GM20431 (cell line): ENCODE measurements around the gene APBA2.

Source experiments
- in situ Hi-C: fragments of 300-500 bp; cut with MseI, MboI; formaldehyde crosslinking; loops from one replicate; pipeline ENCODE4 v1.15.0; 2020; ENCODE audit warnings: low sequenced_read_pairs; ENCODE audit not compliant: unreplicated experiment

The APBA2 gene

GRCh38 chr15:29134641-29135308, 249.0 kb downstream of the APBA2 start:
- in situ Hi-C loops, result no loop called here

- in situ Hi-C loops, result no loop called here
These were observed 249.5 kb downstream of the APBA2 start for GRCh38 chr15:29135309-29135657.

DNA sequence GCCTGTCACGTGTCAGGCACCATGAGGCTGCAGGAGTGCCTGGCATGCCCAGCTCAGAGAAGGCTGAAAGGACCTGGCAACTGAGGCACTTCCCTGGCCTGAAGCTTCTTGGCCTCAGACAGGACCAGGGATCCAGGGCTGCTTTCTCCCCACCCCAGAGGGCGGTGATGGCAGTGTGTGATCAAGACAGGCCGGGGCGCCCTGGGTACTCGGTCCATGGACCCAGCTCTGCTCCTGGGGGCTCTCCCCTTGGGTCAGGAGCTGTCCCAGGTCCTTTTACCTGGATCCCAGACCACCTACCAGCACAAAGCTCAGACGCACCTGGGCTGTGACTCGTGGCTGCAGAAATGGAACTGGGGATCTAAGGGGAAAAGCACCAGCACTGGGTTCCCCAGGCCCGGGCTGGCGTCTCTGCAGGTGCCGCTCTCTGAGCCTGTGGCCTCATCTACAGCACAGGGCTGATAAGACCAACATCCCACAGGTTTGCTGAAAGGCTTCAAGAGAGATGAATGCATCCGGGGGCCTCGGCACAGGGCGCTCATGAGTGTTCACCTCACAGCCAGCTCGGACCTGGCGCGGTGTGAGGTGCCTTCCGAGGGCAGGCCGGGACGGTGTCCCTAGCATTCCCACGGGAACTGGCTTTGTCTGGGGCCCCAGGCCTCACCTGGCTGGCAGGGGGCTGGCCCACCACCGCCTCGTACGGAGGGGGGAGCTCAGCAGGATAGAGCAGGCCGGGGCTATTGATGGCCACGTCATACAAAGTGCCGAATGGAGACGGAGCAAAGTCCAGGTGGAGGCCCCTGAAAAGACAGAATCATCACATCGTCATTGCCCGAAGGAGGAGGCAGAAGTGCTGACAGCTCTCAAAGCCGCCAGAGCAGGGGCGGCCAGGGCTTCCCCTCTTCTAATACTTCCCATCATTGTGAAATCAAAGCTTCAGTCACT, 250.2 kb downstream of the APBA2 start:
- in situ Hi-C loops, result no loop called here

DNA sequence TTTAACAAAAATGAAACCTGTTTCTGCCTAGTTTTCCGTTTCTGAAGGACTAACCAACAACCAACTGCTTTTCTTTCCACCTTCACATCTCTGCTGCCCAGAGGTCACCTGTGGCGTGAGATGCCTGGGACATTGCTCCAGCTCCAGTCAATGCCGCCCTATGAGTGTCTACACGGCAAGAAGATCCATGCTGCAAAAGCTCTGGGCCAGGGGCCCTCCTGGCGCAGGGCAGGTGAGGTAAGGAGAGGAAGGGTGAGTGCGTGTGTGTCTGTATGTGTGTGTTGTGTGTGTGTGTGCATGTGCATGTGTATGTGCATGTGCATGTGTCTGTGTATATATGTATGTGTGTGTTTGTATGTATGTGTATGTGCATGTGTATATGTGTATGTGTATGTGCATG, 252.5 kb downstream of the APBA2 start:
- in situ Hi-C loops, result no loop called here

GRCh38 chr15:29139072-29139471, 253.3 kb downstream of the APBA2 start:
- in situ Hi-C loops, result no loop called here

DNA sequence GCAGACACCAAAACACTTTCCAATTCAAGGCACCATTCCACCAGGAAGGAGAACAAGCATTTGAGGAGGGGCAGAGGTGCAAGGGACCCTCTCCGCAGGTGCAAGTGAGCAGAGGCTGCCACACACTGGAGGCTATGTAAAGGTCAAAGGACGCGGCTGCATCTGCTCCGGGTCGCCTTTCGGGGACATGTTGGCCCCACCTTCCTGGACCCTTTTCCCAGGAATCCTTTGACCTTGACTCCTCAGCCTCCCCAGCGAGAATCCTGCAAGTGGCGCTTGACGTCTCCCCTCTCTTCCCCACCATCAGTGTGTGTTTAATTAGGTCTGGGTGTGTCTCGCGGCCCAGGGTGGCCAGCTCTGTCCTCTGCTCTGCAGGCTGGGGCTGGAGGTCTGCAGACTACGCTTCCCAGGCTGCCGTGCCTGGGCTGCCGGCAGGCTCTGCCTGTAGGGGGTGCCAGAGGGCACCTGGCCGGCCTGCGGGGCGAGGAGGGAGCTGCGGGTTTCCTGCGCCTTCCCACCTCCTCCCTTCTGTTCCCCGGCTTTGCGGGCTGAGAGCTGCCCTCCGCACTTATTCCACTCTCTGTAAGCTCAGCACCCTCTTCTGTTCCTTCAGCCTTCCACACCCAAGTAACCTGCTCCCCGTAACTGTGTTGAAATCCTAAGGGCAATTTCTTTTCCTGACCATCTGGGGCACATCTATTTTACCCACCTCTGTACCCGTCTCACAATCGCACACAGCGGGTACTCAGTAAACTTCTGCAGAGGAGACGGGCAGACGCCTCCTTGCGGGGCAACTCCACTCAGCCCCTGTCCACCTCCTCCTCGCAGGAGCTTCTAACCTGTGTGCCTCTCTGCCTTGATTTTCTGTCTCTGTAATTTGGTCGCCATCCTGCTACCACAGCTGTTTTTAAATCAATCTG, 254.0 kb downstream of the APBA2 start:
- in situ Hi-C loops, result no loop called here

DNA sequence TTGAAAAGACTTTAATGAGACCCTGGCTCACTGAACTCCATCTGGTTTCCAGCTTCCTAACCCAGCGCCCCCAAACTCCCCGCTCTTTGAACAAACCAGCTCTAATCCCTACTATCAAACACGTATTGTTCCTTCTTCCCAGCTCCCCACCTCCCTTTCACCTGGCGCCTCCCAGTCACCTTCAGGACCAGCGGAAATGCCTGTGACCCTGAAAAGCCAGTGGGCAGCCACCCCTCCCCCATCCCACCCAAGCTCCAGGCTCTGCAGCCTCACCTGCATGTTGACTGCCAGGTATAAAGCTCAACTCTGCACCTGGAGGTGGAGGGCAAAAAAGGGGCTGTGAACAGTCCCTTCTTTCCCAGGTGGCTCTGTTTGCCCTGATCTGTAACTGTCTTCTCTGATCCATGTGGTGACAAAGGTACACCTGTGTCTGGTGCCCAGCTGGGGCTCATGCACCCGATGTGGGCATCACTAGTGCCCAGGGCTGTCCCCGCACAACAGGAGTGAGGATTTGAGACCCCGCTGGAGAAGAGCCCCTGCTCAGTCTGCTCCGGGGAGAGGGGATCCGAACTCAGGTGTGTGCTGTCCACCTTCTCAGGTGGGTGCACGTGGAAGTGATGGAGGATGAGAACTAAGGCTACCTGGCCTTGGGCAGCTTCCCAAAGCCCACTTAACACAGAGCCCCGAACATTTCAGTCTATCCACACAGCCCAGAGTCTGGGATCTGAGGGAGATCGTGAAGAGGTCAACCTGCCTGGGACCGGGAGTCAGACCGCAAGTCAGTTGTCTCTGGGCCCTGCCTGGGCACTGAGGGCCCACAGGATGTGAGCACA, 254.9 kb downstream of the APBA2 start:
- in situ Hi-C loops, result no loop called here

GRCh38 chr15:29141308-29142128, 255.7 kb downstream of the APBA2 start:
- in situ Hi-C loops, result no loop called here

DNA sequence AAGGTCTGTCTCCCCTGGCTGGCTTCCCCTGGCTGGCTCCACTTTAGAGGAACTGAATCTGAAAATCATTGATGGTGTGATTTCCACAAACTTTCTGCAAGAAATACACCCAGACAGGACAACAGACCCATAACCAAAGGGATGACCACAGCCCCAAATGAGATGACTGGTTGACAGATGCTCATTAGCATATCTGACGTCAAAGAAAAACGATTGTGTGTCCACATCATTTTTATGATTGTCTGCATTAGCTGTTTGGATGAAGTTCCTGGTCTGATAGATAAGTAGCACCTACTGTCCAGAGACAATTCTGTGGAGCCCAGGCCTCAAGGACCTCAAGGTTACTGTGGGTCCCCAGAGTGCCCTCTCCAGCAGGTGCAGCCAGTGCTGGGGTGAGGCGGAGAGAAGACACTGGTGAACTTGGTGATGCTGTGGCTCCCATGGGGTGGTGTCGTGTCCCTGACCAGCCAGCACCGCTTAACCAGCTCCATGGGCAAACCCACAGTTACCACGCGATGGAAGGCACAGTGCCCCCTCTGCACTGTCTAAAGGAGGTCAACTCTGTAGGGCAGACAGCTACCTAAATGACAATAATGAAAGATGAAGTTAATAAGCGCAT, 256.5 kb downstream of the APBA2 start:
- in situ Hi-C loops, result no loop called here

DNA sequence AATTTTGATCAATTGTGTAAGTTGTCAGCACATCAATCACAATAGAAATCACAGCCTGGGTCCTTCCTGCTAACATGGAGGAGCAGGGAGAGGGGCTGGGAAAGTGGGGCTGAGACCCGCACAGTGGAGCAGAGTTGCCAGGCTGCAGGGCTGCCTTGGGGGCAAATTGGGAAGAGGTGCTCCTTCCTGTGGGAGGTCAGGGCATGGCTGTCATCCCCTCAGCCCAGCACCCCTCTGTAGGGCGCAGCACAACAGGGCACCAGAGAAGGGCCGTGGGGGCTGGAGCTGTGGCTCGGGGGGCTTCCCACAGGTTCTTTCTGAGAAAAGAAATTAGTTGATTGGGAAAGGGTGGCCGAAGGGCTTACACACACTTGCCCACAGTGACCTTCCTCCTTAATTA, 257.5 kb downstream of the APBA2 start:
- in situ Hi-C loops, result no loop called here

DNA sequence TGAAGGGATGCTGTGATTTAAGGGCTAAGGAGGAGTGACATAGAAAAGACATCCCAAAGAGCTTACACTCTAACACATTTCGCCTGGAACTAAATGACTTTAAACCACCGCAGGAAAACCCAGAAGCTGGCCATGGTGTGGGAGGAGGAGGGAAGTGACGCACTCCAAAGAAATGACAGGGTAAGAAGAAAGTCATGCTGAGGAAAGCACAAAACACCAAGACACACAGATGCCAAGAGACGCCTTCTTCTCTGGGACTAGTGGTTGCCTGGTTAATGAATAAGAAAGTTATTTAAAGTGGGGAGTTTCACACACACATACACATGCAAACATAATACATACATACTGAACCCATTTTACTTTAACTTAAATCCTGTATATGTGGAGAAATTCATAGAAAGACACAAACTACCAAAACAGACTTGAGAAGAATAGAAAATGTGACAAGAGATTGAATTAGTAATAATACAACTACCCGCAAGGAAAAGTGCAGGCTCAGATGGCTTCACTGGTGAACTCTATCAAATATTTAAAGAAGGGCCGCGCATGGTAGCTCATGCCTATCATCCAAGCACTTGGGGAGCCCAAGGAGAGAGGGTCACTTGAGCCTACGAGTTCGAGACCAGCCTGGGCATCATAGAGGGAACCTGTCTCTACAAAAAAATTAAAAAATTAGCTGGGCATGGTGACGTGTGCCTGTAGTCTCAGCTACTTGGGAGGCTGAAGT, 258.3 kb downstream of the APBA2 start:
- in situ Hi-C loops, result no loop called here

- in situ Hi-C loops, result loop anchor here (25.0 kb wide), 1 partner anchor 763 kb away; no protein-coding TSS in a partner anchor
These were observed 263.9 kb downstream of the APBA2 start for GRCh38 chr15:29149738-29150075.

DNA sequence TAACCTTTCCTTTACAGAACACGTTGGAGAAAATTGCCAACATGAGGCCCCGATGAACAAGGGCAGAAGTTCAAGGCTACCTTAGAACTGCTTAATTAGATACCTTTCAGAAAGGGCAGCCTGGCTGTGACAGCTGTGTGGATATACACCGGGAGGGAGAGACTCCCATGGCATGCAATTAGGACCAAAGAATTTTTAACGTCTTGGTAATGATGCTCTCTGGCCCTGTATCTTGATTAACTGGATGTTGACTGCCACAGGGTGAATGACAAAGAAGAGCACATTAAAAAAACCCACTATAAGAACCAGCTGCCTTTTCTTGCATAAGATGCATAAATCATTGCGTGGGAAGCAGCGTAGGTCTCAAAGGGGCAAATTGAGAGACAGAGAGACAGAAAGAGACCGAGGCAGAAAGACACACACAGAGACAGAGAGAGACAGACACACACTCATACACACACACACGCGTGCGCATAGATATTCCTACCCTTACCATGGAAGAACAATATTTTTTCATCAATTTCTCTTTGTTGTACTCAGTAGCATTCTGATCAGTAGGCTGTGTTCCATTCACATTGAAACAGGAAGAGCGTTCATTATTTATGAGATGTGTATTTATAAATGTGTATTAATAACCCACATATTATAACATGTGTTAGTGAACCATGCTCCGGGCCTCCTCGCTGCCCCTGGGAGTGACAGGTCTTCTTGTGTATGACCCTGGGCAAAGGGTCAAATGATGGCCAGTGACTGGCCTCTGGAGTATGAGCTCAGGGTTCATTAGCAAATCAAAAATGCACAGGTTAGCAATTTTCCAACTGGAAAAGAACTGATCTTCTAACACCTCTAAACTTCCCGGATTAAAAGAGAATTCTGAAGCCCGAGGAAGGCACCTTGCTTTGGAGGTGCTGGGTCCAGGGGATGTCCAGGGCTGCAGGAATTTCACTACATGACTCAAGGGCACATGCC, 265.0 kb downstream of the APBA2 start:
- in situ Hi-C loops, result loop anchor here (25.0 kb wide), 1 partner anchor 762 kb away; no protein-coding TSS in a partner anchor

- in situ Hi-C loops, result loop anchor here (25.0 kb wide), 1 partner anchor 761 kb away; no protein-coding TSS in a partner anchor
These were observed 265.7 kb downstream of the APBA2 start for GRCh38 chr15:29151484-29151857.

GRCh38 chr15:29156521-29156920, 270.7 kb downstream of the APBA2 start:
- in situ Hi-C loops, result loop anchor here (25.0 kb wide), 1 partner anchor 756 kb away; no protein-coding TSS in a partner anchor

GRCh38 chr15:29159771-29160455, 274.1 kb downstream of the APBA2 start:
- in situ Hi-C loops, result loop anchor here (25.0 kb wide), 1 partner anchor 752 kb away; no protein-coding TSS in a partner anchor
